Airway epithelial cell (primary cell): ENCODE data around the gene DPPA2. TPM values are rescaled to one million over a fixed set of nuclear protein-coding genes. Genes with fewer than 3 reads are reported as not detected.

ENCODE experiments used
- total RNA-seq: library from RNA; depleted of rRNA; stranded (reverse); fragments of >200 nt; gene quantifications from 2 replicates; pipeline ENCODE4 v1.2.3, GENCODE V29; 2015

DPPA2 gene, protein sequence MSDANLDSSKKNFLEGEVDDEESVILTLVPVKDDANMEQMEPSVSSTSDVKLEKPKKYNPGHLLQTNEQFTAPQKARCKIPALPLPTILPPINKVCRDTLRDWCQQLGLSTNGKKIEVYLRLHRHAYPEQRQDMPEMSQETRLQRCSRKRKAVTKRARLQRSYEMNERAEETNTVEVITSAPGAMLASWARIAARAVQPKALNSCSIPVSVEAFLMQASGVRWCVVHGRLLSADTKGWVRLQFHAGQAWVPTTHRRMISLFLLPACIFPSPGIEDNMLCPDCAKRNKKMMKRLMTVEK
- total RNA-seq, result not detected in 2 replicates

DNA sequence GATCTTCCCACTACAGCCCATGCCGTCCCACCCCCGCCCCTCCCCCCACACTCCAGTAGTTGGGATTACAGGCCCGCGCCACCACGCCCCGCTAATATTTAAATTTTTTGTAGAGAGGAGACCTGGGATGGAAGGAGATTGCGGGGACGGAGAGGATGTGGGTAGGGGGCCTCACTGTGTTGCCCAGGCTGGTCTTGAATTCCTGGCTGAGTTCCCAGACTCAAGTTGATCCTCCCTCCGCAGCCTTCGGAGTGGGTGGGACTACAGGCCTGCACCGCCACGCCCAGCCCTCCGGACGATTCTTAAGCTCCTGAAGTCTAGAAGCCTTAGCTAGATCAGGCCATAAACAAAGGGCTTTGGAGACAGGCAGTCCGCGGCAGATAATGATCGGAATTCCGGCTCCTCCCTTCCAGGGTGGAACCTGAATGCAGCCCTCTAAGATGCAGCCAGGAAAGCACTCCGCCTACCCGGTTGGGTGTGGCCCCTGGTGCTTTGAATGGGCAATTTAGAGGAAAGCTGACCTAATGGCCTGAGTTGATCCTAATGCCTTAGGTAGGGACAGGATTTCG lies at the start of gene DPPA2:
DPPA2 (minus strand) TSS at position 356 of the 569 bp plus-strand sequence. CDS start 1,975 bp downstream, outside the sequence.

DNA sequence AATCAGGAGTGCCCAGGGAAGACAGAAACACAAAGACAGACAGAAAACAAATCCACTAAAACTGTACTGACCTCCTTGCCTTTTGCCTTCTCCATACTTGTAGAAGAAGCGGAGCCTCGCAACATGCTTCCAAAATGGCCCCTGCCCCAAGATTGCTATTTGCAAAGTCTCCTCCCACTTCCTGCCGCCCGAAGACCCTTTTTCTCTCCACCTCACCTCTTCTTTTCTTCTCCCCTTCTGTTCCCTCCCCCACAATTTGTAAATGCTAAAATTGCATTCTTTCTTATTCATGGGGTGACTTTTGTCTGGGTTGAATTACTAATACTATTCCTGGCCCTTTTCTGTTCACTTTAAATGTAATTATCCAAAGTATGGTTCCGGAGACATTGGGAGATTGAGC lies 21.1 kb upstream of the DPPA2 start, which contains the start of gene DPPA4:
DPPA4 (minus strand) TSS at position 154 of the 400 bp plus-strand sequence; CDS start at position 125, 29 bp downstream.

Other genes starting within 250 kb of the DPPA2 start
- not detected in 2 replicates for gene MORC1, start 198.4 kb downstream of the DPPA2 start, total RNA-seq
- not detected in 2 replicates for gene C3orf85, start 179.8 kb downstream of the DPPA2 start, total RNA-seq
- gene DPPA4, start 21.0 kb upstream of the DPPA2 start, total RNA-seq, result not detected in 2 replicates